ENCODE data around the gene METTL23.

Gene METTL23

DNA sequence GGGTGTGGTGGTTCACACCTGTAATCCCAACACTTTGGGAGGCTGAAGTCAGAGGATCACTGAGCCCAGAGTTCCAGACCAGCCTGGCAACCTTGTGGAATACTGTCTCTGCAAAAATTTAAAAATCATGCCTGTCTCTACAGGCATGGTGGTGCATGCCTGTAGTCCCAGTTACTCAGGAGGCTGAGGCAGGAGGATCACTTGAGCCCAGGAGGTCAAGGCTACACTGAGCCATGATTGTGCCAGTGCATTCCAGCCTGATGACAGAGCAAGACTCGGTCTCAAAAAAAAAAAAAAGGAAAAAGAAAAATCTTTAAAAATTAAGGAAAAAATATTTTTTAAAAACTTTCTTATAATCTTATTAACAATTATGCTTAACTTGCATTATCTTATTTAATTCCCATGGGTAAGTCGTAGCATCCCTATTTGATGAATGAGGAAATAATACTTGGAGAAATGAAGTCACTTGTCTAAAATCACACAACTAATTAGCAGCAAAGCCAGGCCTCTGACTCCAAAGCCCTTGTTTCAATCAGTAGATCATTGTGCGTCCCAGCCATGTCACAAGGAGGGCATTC lies 24.9 kb downstream of the METTL23 start:
- in situ Hi-C loops (cut with HindIII; ENCODE audit: low sequenced_read_pairs), result no loop called here
- TF ChIP-seq, protein P1, sequence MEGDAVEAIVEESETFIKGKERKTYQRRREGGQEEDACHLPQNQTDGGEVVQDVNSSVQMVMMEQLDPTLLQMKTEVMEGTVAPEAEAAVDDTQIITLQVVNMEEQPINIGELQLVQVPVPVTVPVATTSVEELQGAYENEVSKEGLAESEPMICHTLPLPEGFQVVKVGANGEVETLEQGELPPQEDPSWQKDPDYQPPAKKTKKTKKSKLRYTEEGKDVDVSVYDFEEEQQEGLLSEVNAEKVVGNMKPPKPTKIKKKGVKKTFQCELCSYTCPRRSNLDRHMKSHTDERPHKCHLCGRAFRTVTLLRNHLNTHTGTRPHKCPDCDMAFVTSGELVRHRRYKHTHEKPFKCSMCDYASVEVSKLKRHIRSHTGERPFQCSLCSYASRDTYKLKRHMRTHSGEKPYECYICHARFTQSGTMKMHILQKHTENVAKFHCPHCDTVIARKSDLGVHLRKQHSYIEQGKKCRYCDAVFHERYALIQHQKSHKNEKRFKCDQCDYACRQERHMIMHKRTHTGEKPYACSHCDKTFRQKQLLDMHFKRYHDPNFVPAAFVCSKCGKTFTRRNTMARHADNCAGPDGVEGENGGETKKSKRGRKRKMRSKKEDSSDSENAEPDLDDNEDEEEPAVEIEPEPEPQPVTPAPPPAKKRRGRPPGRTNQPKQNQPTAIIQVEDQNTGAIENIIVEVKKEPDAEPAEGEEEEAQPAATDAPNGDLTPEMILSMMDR (IDR thresholded peaks at IDR 0.05; ENCODE audit: low read depth, low read length, missing control alignments), result no peak
- no peak overlapping the region for H3K4me3 ChIP-seq (ENCODE audit: low read depth, low read length)
- DNase-seq (ENCODE audit: low read depth), result no peak

DNA sequence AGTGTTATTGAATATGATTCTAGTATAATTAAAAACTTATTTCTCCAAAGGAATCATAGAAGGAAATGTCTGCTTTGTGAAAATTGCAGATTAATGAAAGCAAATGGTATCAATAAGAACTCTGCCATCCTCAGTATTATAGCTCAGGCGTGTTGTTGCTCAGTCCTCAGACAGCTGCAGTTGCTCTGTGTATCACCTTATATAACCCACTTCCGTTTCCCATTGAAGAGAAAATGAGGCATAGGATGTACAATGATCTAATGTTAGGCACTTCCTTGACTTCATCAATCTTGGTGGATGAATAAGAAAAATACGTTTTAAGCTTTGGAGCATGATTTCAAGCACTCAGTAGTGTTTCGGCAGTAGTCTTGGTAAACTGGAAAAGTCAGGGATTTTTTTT lies 25.4 kb downstream of the METTL23 start:
- H3K4me3 ChIP-seq (ENCODE audit: low read depth, low read length), result no peak overlapping the region
- TF ChIP-seq, protein P1 (IDR thresholded peaks at IDR 0.05; ENCODE audit: low read depth, low read length, missing control alignments), result no peak
- in situ Hi-C loops (cut with HindIII; ENCODE audit: low sequenced_read_pairs), result no loop called here
- DNase-seq (ENCODE audit: low read depth), result no peak

DNA sequence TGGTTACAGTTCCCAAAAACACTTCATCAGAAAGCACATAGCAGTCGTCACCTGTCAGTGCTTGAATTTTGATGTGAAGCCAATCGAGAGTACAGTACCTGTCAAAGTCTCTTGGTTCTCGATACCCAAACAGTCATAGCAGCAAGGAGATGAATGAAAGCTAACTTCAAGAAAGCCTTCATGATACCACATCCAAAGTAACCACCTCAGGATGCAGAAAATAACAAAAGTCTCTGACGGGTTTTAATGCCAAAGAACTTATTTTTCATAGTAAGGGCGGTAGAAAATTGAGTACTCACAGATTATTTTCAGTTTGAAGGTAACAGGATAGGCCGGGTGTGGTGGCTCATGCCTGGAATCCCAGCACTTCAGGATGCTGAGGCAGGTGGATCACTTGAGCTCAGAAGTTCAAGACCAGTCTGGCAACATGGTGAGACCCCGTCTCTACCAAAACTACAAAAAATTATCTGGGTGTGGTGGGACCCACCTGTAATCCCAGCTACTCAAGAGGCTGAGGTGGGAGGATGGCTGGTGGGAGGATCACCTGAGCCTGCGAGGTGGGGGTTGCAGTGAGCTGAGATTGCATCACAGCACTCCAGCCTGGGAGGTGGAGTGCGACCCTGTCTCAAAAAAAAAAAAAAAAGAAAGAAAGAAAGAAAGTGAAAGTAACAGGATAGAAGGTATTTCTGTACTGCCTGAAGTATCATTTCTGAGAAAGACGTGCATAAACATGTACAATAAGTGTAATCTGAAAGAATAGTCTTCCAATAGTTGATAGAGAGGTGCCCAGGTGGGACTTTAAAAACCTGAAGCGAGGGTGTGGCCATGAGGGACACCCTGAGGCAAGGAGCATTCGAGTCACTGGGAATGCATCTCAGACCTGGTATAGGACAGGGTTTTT lies 26.7 kb downstream of the METTL23 start:
- TF ChIP-seq, protein P1 (IDR thresholded peaks at IDR 0.05; ENCODE audit: low read depth, low read length, missing control alignments), result no peak
- no peak overlapping the region for H3K4me3 ChIP-seq (ENCODE audit: low read depth, low read length)
- DNase-seq (ENCODE audit: low read depth), result no peak
- in situ Hi-C loops (cut with HindIII; ENCODE audit: low sequenced_read_pairs), result no loop called here

DNA sequence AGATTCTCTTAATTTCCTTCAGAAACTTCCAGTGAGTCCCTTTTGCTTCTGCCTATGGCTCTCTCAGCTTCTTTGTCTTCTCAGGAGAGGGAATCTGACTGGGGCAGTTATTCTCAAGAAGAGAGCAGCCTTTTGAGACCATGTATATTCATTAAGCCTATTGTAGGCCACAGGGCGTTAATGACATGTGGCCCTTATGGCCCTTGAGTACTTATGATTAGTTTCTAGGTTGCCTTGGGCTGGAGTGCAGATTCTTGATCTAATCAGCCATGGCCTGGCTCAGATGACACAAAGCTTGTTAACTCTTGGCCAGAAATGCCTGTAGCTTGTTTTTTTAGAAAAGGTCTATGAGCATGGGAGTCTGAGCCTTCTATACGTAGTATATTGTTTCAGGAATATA lies 28.6 kb downstream of the METTL23 start:
- in situ Hi-C loops (cut with HindIII; ENCODE audit: low sequenced_read_pairs), result no loop called here
- no peak for DNase-seq (ENCODE audit: low read depth)
- no peak overlapping the region for H3K4me3 ChIP-seq (ENCODE audit: low read depth, low read length)
- TF ChIP-seq, protein P1 (IDR thresholded peaks at IDR 0.05; ENCODE audit: low read depth, low read length, missing control alignments), result no peak

DNA sequence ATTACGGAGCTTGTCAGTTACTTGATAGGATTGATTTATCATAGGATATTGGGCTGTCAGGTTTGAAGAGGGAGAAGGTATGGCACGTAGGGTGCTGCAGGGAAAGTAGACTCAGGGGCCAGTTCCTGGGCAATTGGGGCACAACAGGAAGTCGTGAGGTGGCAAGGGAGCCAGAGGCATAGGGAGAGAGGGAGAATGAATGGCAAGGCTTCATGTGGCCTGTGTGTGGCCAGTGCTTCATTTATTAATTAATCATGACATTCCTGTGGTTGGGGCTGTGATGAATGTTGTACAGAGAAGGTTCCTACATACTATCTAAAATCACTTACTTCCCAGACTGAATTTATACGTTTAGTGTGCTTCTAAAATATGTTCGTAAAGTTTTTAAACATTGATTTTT lies 30.6 kb downstream of the METTL23 start:
- in situ Hi-C loops (cut with HindIII; ENCODE audit: low sequenced_read_pairs), result no loop called here
- DNase-seq (ENCODE audit: low read depth), result no peak
- no peak overlapping the region for H3K4me3 ChIP-seq (ENCODE audit: low read depth, low read length)
- TF ChIP-seq, protein P1 (IDR thresholded peaks at IDR 0.05; ENCODE audit: low read depth, low read length, missing control alignments), result no peak

DNA sequence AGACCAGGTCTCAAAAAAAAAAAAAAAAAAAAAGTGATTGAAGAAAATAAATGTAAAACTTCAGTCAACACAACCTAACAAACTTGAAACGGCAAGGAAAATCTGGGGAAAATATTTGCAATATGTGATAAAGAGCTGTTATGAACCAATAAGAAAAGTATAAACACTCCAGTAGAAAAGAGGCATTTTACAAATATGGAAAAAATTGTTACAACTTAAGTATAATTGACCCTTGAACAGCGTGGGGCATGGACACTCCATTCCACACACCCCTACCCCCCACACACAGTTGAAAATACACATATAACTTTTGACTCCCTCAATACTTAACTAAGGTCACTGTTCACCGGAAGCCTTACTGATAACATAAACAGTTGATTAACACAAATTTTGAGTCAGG lies 31.9 kb downstream of the METTL23 start:
- no peak overlapping the region for H3K4me3 ChIP-seq (ENCODE audit: low read depth, low read length)
- in situ Hi-C loops (cut with HindIII; ENCODE audit: low sequenced_read_pairs), result no loop called here
- DNase-seq (ENCODE audit: low read depth), result no peak
- TF ChIP-seq, protein P1 (IDR thresholded peaks at IDR 0.05; ENCODE audit: low read depth, low read length, missing control alignments), result no peak

Data from astrocyte of the cerebellum (primary cell).